Calu3 (cell line): ENCODE results near the gene FPR1. TPM values are rescaled to one million over a fixed set of nuclear protein-coding genes. Genes with fewer than 3 reads are reported as not detected.

Experiments
- BruUV-seq: library from RNA; stranded (reverse); fragments of 400-500 nt; replicated peaks from 2 replicates; lab custom pipeline; 2021; lab: Mats Ljungman, UMichigan
- CTCF ChIA-PET: fragments of 300-600 bp; sonication (Branson Sonifier 250); formaldehyde crosslinking; loops from one replicate; lab custom pipeline; 2022; ENCODE audit warnings: antibody characterized with exemption; lab: Charles Lee
- DNase-seq: peaks from one replicate; pipeline ENCODE4 v3.0.0; 2022
- H3K27ac Mint-ChIP-seq: one replicate; pipeline ENCODE4 v1.8.0; 2022; ENCODE audit warnings: mixed read lengths; ENCODE audit not compliant: unreplicated experiment
- H3K27me3 Mint-ChIP-seq: one replicate; pipeline ENCODE4 v1.8.0; 2022; ENCODE audit warnings: mixed read lengths; ENCODE audit not compliant: unreplicated experiment
- H3K36me3 Mint-ChIP-seq: one replicate; pipeline ENCODE4 v1.8.0; 2022; ENCODE audit warnings: mild to moderate bottlenecking, moderate library complexity, mixed read lengths; ENCODE audit not compliant: insufficient read depth, unreplicated experiment
- H3K4me1 Mint-ChIP-seq: one replicate; pipeline ENCODE4 v1.8.0; 2022; ENCODE audit warnings: mild to moderate bottlenecking, low read depth, mixed read lengths; ENCODE audit not compliant: unreplicated experiment
- H3K4me3 Mint-ChIP-seq: one replicate; pipeline ENCODE4 v1.8.0; 2022; ENCODE audit warnings: mild to moderate bottlenecking, low read depth, moderate library complexity, mixed read lengths; ENCODE audit not compliant: unreplicated experiment
- H3K9me3 Mint-ChIP-seq: one replicate; pipeline ENCODE4 v1.8.0; 2022; ENCODE audit warnings: low read depth, mixed read lengths; ENCODE audit not compliant: unreplicated experiment
- intact Hi-C: fragments of 100-400 bp; cut with micrococcal nuclease; formaldehyde crosslinking; loops from one replicate; pipeline ENCODE4 v1.10.0; 2022; ENCODE audit not compliant: unreplicated experiment
- total RNA-seq: library from RNA; stranded (reverse); gene quantifications from 2 replicates; pipeline ENCODE4 v1.2.3, GENCODE V29; 2022
- TF ChIP-seq, protein P1 (sequence below): fragments of 200-600 bp; IDR thresholded peaks from one replicate; pipeline ENCODE4 v1.8.0; 2022; ENCODE audit warnings: antibody characterized with exemption; ENCODE audit not compliant: unreplicated experiment

The FPR1 gene
- total RNA-seq, 1 experiment from 2014 or later = not detected

DNA sequence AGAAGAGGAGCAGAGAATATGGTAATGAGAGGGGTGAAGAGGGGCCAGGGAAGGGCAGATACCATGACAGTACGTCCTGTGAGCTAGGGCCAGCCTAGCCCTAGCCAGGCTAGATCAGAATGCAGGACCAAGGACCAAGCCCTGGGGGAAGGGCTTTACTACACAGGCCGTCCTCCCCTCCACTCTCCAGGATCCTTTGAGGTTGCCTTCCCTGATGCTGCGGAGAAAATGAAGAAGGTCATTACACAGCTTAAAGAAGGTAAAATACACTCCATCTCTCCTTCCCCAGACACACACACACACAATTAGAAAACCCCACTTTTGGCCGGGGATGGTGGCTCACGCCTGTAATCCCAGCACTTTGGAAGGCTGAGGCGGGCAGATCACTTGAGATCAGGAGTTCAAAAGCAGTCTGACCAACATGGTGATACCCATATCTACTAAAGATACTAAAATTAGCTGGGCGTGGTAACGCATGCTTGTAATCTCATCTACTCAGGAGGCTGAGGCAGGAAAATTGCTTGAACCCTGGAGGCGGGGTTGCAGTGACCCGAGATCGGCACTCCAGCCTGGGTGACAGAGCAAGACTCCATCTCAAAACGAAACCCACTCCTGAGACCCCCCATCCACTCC is 50.1 kb downstream of the FPR1 start:
- H3K27me3 Mint-ChIP-seq = no peaks in the 10 kb centered on the region
- peaks cover 24% of the 10 kb centered on the region for H3K4me1 Mint-ChIP-seq
- DNase-seq = no peak
- no TSS peak for BruUV-seq
- intact Hi-C loops = no loop called here
- TF ChIP-seq, protein P1, sequence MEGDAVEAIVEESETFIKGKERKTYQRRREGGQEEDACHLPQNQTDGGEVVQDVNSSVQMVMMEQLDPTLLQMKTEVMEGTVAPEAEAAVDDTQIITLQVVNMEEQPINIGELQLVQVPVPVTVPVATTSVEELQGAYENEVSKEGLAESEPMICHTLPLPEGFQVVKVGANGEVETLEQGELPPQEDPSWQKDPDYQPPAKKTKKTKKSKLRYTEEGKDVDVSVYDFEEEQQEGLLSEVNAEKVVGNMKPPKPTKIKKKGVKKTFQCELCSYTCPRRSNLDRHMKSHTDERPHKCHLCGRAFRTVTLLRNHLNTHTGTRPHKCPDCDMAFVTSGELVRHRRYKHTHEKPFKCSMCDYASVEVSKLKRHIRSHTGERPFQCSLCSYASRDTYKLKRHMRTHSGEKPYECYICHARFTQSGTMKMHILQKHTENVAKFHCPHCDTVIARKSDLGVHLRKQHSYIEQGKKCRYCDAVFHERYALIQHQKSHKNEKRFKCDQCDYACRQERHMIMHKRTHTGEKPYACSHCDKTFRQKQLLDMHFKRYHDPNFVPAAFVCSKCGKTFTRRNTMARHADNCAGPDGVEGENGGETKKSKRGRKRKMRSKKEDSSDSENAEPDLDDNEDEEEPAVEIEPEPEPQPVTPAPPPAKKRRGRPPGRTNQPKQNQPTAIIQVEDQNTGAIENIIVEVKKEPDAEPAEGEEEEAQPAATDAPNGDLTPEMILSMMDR = no peak
- H3K4me3 Mint-ChIP-seq = no peak overlapping the region
- no peak overlapping the region for H3K27ac Mint-ChIP-seq
- peaks cover 3% of the 10 kb centered on the region for H3K9me3 Mint-ChIP-seq
- CTCF ChIA-PET = interaction anchor here (0.6 kb wide), 1 partner anchor 435 kb away, joined by 6 read pairs; no protein-coding TSS in a partner anchor
- H3K36me3 Mint-ChIP-seq = peaks cover 60% of the 10 kb centered on the region

DNA sequence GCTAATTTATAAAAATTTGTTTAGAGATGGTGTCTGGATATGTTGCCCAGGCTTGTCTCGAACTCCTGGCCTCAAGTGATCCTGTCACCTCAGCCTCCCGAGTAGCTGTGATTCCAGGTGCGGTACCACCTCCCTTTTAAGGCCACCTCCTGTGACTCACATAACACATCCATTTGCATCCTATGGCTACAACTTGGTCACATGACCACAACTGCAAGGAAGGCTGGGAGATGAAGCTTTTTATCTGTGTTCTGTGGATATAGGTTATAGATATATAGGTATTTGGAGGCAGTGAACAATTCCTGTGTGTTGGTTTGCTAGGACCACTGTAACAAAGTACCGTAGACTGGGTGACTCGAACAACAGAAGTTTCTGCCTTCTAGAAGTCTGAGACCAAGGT is 52.5 kb downstream of the FPR1 start:
- no peak overlapping the region for H3K4me3 Mint-ChIP-seq
- CTCF ChIA-PET = no interaction called here
- DNase-seq = no peak

DNA sequence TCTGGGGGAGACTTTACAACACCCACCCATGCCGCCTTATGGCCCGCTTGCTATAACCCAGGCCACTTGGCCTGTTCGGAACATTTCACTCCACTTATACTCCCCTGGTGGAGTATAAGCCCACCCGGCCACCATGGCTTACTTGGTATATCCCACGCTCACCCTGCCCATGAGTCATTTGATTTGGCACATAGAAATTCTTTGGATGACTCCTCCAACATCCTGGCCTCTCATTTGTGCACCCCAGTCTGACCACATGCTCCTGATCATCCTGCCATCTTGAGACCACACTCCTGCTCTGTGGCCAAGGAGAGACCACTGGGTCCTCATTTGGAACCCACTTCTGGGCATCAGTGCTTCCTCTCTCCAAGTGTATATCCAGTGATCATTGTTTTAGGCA is 53.4 kb downstream of the FPR1 start:
- Mint-ChIP-seq H3K27ac (no peak overlapping the region), H3K4me1 (peaks cover 23% of the 10 kb centered on the region), H3K36me3 (peaks cover 43% of the 10 kb centered on the region), H3K4me3 (no peak overlapping the region), H3K9me3 (no peaks in the 10 kb centered on the region), H3K27me3 (no peaks in the 10 kb centered on the region)
- BruUV-seq = no TSS peak
- CTCF ChIA-PET = no interaction called here
- intact Hi-C loops = no loop called here
- DNase-seq = no peak
- TF ChIP-seq, protein P1 = no peak

More for the DNA sequence above, 52.5 kb downstream of the FPR1 start:
- H3K4me1 Mint-ChIP-seq = peaks cover 17% of the 10 kb centered on the region
- peaks cover 43% of the 10 kb centered on the region for H3K36me3 Mint-ChIP-seq
- H3K9me3 Mint-ChIP-seq = no peaks in the 10 kb centered on the region
- TF ChIP-seq, protein P1 = no peak
- no peaks in the 10 kb centered on the region for H3K27me3 Mint-ChIP-seq
- intact Hi-C loops = no loop called here
- no TSS peak for BruUV-seq
- H3K27ac Mint-ChIP-seq = no peak overlapping the region

DNA sequence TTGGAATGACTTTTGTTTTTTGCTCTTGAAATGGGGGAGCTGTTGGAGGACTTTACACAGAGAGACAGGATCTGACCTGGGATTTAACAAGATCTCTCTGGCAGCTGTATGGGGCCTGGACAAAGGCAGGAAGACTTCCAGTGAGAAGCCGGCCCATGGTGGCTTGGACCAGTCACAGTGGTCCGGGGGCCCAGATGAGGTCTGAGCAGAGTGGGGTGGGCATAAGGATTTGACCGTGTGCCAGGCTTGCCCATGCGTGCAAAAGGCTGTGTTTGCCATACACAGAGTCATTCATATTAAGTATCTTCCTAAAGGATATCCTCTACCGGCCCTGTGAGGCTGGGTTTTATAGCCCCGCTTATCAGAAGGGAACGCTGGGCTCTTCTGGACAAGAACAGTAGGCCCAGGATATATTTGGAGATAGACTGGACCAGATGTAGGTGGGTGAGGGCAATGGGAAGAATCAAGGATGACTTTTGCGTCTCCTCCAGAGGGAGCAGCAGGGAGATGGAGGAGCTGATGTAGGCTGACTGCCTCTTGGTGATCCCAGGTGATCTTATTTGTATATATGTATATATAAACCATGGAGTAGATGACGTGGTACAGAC is 54.4 kb downstream of the FPR1 start:
- H3K27ac Mint-ChIP-seq = no peak overlapping the region
- CTCF ChIA-PET = no interaction called here
- no peak for DNase-seq
- no peak overlapping the region for H3K4me3 Mint-ChIP-seq
- intact Hi-C loops = no loop called here
- TF ChIP-seq, protein P1 = no peak
- H3K36me3 Mint-ChIP-seq = peaks cover 40% of the 10 kb centered on the region
- no peaks in the 10 kb centered on the region for H3K27me3 Mint-ChIP-seq
- no TSS peak for BruUV-seq
- H3K9me3 Mint-ChIP-seq = no peaks in the 10 kb centered on the region
- H3K4me1 Mint-ChIP-seq = peaks cover 24% of the 10 kb centered on the region
